GM03348 (cell line): Measurements from ENCODE around the gene ZNF544.
"Not testable (repeated sequence)": the region's sequence is repeated elsewhere in the genome, so short reads cannot be mapped to it uniquely, and the experiment has no call there.

Source experiments
- DNase-seq: peaks from one replicate; pipeline ENCODE4 v3.0.0; 2012; ENCODE audit warnings: low spot score

Gene ZNF544

GRCh38 chr19:58305065-58305931 is 76.6 kb downstream of the ZNF544 start, which contains the start of gene ERVK3-1:
TSS of gene ERVK3-1 (plus strand) at chr19:58305377. CDS start at chr19:58312169, 6,792 bp downstream.
- peak; percentile 98 for DNase-seq

GRCh38 chr19:58305932-58306323 is 77.2 kb downstream of the ZNF544 start:
- DNase-seq = no peak

DNA sequence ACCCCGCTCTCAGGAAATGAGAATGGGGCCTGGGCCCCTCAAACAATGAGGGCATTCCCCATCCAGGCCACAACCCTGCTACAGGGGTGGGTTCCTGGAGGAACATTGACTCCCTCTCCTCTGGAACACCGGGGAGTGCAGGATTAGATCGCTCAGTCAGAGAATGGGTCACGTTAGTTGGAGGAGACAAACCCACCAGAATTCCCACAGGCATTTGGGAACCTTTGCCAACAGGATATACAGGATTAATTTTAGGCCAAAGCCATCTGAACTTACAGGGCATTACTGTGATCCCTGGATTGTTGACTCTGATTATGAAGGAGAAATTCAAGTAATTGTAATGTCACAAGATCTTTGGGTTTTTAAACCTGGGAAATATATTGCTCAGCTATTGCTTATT is 79.0 kb downstream of the ZNF544 start:
- no peak for DNase-seq

GRCh38 chr19:58310685-58311084 is 82.0 kb downstream of the ZNF544 start:
- DNase-seq = not testable (repeated sequence)

- DNase-seq = no peak
Observed at GRCh38 chr19:58311345-58311865, 82.7 kb downstream of the ZNF544 start.
